Mammary epithelial cell (primary cell): Measurements from ENCODE around the gene SASS6.

Experiments used
- CTCF ChIP-seq, 2 donors: IDR thresholded peaks in 1 of 2; conservative IDR thresholded peaks in 1 of 2; 2 replicates each; pipeline ENCODE4 v1.5.1; 2011 to 2012; ENCODE audit warnings: inconsistent platforms in 2 of 2, low read length in 2 of 2, mild to moderate bottlenecking in 2 of 2, control low read depth in 1 of 2, low read depth in 1 of 2; ENCODE audit not compliant: insufficient read depth in 1 of 2; ENCODE audit errors: extremely low read depth in 1 of 2
- EZH2 ChIP-seq: IDR thresholded peaks from 2 replicates; pipeline ENCODE4 v1.6.1; 2012; ENCODE audit warnings: low read length, inconsistent platforms, borderline replicate concordance

DNA sequence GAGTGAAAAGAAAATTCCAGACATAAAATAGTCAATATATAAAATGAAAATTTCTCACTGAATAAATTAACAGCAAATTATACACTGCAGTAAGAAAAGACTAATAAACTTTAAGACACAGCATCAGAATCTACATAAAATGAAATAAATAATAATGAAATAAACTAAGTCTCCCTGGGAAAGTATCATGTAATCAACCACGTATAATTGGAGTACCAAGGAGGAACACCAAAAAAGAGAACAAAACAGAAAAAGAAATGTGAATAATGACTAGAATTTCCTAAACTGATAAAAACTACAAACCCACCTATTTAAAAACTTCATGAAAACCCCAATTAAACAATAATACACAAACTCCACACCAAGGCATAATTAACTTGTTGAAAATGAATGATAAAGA is 43.6 kb downstream of the SASS6 start:
- no peak for TF ChIP-seq CTCF (conservative IDR thresholded peaks at IDR 0.05 in 1 of 2, IDR thresholded peaks at IDR 0.05 in 1 of 2; ENCODE audit: extremely low read depth in 1 of 2, insufficient read depth in 1 of 2, low read depth in 1 of 2, low read length in 2 of 2)
- no peak for TF ChIP-seq EZH2
